ENCODE measurements around the gene MCM9. TPM values are rescaled to one million over a fixed set of nuclear protein-coding genes. Genes with fewer than 3 reads are reported as not detected.
A peak's percentile ranks its signal among the peaks of the same experiment; 100 is the strongest.

MCM9 gene
- total and polyA plus RNA-seq, 2 donors (not counting 1 experiment from before 2014, with no cell fraction given), result 1.2 to 9.6 TPM

- Histone ChIP-seq H2AFZ (ENCODE audit: low read length) (no peak overlapping the region), H4K20me1 (ENCODE audit: control insufficient read depth, extremely low read depth, insufficient read depth, low read length) (no peaks in the 10 kb centered on the region), H3K79me2 (ENCODE audit: control insufficient read depth, insufficient read depth, low read length) (no peaks in the 10 kb centered on the region), H3K27me3 (ENCODE audit: control insufficient read depth, insufficient read depth, low read length) (no peaks in the 10 kb centered on the region), H3K9me3 (ENCODE audit: control insufficient read depth, insufficient read depth, low read depth, low read length) (no peaks in the 10 kb centered on the region), H3K4me2 (ENCODE audit: extremely low read depth, insufficient read depth, low read length) (no peak overlapping the region), H3K9ac (ENCODE audit: insufficient read depth, low read length) (no peak overlapping the region), H3K4me1 (ENCODE audit: control insufficient read depth, extremely low read depth, insufficient read depth, low read length) (no peaks in the 10 kb centered on the region), H3K4me3 (replicated peaks in 1 of 4; ENCODE audit: control extremely low read depth in 1 of 4, insufficient read depth in 1 of 4, low read depth in 3 of 4, low read length in 4 of 4) (no peak overlapping the region), H3K27ac (ENCODE audit: insufficient read depth, low read length) (no peak overlapping the region), H3K36me3 (ENCODE audit: control insufficient read depth, insufficient read depth, low read length) (no peaks in the 10 kb centered on the region)
- TF ChIP-seq EZH2 (IDR thresholded peaks at IDR 0.05; ENCODE audit: low read length, missing control alignments) (no peak), CTCF (conservative IDR thresholded peaks at IDR 0.05 in 1 of 2, IDR thresholded peaks at IDR 0.05 in 1 of 2; ENCODE audit: low read depth in 1 of 2, low read length in 2 of 2) (no peak)
- DNase-seq (ENCODE audit: low read depth in 2 of 2), result peak; percentile 13 to 44
Observed at GRCh38 chr6:118963003-118963402, 28.0 kb upstream of the MCM9 start.

GRCh38 chr6:118959903-118960302, 24.9 kb upstream of the MCM9 start:
- no peaks in the 10 kb centered on the region for H4K20me1 ChIP-seq (ENCODE audit: control insufficient read depth, extremely low read depth, insufficient read depth, low read length)
- H3K79me2 ChIP-seq (ENCODE audit: control insufficient read depth, insufficient read depth, low read length), result no peaks in the 10 kb centered on the region
- no peak overlapping the region for H3K4me3 ChIP-seq (replicated peaks in 1 of 4; ENCODE audit: control extremely low read depth in 1 of 4, insufficient read depth in 1 of 4, low read depth in 3 of 4, low read length in 4 of 4)
- TF ChIP-seq EZH2 (IDR thresholded peaks at IDR 0.05; ENCODE audit: low read length, missing control alignments) (no peak), CTCF (conservative IDR thresholded peaks at IDR 0.05 in 1 of 2, IDR thresholded peaks at IDR 0.05 in 1 of 2; ENCODE audit: low read depth in 1 of 2, low read length in 2 of 2) (no peak)
- no peak overlapping the region for H3K9ac ChIP-seq (ENCODE audit: insufficient read depth, low read length)
- no peak overlapping the region for H2AFZ ChIP-seq (ENCODE audit: low read length)
- H3K27me3 ChIP-seq (ENCODE audit: control insufficient read depth, insufficient read depth, low read length), result no peaks in the 10 kb centered on the region
- no peak overlapping the region for H3K27ac ChIP-seq (ENCODE audit: insufficient read depth, low read length)
- no peak overlapping the region for H3K4me2 ChIP-seq (ENCODE audit: extremely low read depth, insufficient read depth, low read length)
- DNase-seq (ENCODE audit: low read depth in 2 of 2), result no peak
- no peaks in the 10 kb centered on the region for H3K9me3 ChIP-seq (ENCODE audit: control insufficient read depth, insufficient read depth, low read depth, low read length)
- H3K4me1 ChIP-seq (ENCODE audit: control insufficient read depth, extremely low read depth, insufficient read depth, low read length), result no peaks in the 10 kb centered on the region
- no peaks in the 10 kb centered on the region for H3K36me3 ChIP-seq (ENCODE audit: control insufficient read depth, insufficient read depth, low read length)

GRCh38 chr6:118953391-118953790, 18.4 kb upstream of the MCM9 start:
- DNase-seq (ENCODE audit: low read depth in 2 of 2), result no peak
- H3K4me2 ChIP-seq (ENCODE audit: extremely low read depth, insufficient read depth, low read length), result no peak overlapping the region
- no peak for TF ChIP-seq EZH2 (IDR thresholded peaks at IDR 0.05; ENCODE audit: low read length, missing control alignments)
- no peak for TF ChIP-seq CTCF (conservative IDR thresholded peaks at IDR 0.05 in 1 of 2, IDR thresholded peaks at IDR 0.05 in 1 of 2; ENCODE audit: low read depth in 1 of 2, low read length in 2 of 2)

More at GRCh38 chr6:118953391-118953790, 18.4 kb upstream of the MCM9 start:
- no peaks in the 10 kb centered on the region for H3K9me3 ChIP-seq (ENCODE audit: control insufficient read depth, insufficient read depth, low read depth, low read length)
- H3K9ac ChIP-seq (ENCODE audit: insufficient read depth, low read length), result no peak overlapping the region
- H2AFZ ChIP-seq (ENCODE audit: low read length), result no peak overlapping the region
- H3K4me3 ChIP-seq (replicated peaks in 1 of 4; ENCODE audit: control extremely low read depth in 1 of 4, insufficient read depth in 1 of 4, low read depth in 3 of 4, low read length in 4 of 4), result no peak overlapping the region
- no peak overlapping the region for H3K27ac ChIP-seq (ENCODE audit: insufficient read depth, low read length)
- no peaks in the 10 kb centered on the region for H3K36me3 ChIP-seq (ENCODE audit: control insufficient read depth, insufficient read depth, low read length)
- no peaks in the 10 kb centered on the region for H3K4me1 ChIP-seq (ENCODE audit: control insufficient read depth, extremely low read depth, insufficient read depth, low read length)
- no peaks in the 10 kb centered on the region for H4K20me1 ChIP-seq (ENCODE audit: control insufficient read depth, extremely low read depth, insufficient read depth, low read length)
- no peaks in the 10 kb centered on the region for H3K79me2 ChIP-seq (ENCODE audit: control insufficient read depth, insufficient read depth, low read length)
- no peaks in the 10 kb centered on the region for H3K27me3 ChIP-seq (ENCODE audit: control insufficient read depth, insufficient read depth, low read length)
